GM19324 (cell line): Measurements from ENCODE around the gene MTHFSD.

Source experiments
- ATAC-seq: cut with Tn5 transposase; IDR thresholded peaks from one replicate; pipeline ENCODE4 v1.9.1; 2021; ENCODE audit warnings: mild to moderate bottlenecking, moderate library complexity; ENCODE audit not compliant: unreplicated experiment, low FRiP score

MTHFSD gene

DNA sequence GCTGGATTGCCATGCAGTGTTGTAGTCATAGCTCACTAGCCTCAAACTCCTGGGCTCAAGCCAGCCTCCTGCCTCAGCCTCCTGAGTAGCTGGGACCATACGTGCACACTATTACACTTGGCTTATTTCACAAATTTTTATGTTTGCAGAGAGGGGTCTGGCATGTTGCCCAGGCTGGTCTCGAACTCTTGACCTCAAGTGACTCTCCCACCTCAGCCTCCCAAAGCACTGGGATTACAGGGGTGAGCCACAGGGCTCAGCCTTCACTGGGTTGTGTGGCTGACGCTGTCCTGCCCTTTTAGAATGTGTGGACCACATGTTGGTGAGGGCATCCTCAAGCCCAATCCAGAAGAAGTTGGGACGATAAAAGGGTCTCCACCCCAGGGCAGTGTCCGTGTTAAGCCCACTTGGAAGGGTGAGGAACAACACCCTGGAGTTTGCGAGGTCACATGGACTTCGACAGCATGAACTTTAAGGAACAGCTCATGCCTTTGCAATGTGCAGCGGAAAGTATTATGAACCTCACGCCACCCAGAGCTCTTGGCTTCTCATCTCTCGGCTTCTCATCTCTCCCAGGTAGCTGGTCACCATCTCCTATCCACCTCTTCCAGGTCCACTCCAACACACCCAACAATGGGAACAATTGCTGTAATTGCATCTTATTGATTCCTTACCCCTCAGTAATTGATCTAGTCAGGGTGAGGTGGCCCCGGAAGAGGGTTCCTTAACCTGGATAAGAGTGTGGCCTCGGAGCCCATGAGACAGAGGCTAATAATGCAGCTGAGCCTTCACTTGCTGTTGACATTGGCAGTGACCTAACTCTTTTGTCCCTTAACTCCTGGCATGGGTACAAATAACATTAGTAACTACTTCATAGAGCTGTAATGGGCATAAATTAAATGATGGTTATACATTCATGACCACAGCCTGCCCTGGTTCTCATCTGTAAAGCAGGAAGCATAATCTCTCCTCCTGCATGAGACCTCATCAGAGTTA is 30.0 kb upstream of the MTHFSD start:
- ATAC-seq = no peak

DNA sequence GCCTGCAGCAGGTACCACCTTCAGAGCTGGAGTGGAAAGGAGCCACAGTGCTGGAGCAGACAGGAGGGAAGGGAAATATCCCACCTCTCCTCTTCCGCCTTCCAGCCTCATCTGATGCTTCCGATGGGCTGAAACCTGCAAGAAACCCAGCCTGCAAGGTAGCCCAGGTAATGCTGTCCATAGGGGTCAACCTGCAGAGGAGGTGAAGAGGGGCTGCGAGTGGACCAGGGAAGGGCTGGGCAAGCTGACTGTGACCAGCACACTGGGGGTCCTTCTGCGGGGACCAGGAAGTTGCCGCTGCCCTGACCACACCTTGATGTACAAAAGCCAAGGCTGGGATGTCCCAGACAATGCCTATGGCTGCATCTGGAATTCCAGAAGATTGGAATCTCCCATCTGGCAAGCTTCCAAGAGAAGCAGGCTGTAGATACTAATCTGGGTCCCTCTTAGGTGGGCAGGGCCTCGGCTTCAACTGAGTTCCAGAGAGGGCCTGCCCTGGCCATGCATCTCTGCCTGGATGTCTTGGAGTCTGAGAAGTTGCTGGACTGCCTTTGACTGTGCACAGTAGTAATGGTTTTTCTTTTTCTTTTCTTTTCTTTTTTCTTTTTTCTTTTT is 29.1 kb upstream of the MTHFSD start:
- ATAC-seq = no peak

DNA sequence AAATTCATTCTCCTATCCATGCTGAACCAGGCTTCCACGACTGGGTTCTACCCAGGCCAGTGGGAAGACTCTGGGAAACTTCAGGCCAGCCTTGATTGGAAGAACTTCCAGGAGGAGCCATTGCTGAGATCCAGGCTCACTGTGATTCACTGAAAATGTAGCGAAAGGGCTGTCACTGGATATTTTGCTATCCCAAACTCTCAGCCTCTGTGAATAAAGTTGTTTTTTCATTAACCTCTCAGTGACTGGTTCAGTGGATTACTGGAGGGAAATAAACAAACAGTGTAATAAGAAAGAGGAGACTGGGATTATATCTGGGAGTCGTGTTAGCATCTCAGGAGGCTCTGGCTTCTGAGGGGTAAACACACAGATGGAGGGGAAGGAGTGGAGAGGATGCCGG is 26.4 kb upstream of the MTHFSD start:
- no peak for ATAC-seq

DNA sequence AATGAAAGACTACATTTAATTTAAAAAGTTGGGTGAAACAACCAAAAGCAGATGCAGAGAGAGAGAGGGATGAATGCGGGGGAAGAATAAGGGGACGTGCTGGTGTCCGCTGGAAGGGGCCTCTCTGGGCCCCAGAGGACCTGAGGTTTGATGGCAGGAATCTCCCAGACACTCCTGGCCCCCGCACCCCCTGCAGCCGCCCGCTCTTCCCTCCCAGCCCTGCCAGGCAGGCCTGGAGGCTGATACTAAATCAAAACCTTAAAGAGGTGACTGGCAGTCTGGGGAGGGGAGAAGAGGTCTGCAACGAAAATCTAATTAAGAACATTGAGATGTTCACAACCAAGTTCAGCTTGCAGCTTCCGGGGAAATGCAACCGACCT is 25.7 kb upstream of the MTHFSD start:
- no peak for ATAC-seq

DNA sequence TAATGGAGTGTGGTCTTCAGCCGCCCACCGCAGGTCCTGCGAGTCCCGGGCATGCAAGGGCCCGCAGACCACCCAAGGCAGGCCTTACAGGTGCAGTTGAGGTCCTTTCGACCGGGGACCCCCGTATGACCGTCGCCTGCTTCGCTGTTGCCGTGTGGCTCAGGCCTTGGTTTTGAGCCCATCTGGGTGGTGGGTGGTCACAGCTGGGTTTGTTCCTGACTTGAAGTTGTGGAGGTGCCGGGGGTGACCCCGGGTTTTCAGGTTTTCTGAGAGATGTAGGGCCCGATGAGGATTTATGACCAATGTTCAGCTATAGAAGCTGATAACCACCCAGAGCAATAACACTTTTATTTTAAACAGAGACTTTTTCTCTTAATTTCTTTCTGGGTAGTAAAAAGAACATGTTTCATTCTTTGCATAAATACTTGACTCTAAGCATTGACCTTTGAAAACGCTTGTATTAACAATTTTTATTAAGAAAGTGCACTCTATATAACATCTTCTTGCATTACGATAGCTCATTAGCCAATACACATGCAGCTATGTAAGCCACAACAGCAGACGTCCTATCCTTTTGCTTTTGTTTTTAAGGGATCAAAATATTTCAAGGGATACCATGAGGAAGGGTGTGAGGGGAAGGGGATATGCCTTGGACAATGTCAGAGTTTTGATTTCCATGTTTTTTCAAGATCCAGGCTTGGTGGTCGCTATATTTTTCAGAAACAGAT is 25.2 kb upstream of the MTHFSD start:
- no peak for ATAC-seq

DNA sequence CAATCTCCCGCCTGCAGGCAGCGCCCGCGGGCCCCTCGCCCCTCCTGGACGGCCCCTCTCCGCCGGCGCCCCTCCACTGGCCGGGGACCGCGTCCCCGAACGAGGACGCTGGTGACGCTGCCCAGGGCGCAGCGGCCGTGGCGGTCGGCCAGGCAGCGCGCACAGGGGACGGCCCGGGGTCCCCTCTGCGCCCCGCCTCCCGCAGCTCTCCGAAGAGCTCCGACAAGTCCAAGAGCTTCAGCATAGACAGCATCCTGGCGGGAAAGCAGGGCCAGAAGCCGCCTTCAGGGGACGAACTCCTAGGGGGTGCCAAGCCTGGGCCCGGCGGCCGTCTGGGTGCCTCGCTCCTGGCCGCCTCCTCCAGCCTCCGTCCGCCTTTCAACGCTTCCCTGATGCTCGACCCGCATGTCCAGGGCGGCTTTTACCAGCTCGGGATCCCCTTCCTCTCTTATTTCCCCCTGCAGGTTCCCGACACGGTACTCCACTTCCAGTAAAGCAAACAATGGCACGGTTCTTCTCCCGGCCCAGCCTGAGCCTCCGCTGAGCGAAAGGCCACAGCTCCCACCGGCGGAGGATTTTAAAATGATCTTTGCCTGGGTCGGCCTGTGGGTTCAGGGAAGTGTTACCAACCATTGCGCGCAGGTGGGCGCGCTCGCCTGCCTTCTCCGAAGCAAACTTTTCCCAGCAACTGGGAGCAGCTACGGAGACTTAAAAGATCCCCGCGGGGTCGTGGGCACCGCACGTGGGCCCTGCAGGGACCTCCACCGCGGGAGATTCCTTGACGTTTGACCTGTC is 24.4 kb upstream of the MTHFSD start:
- no peak for ATAC-seq

DNA sequence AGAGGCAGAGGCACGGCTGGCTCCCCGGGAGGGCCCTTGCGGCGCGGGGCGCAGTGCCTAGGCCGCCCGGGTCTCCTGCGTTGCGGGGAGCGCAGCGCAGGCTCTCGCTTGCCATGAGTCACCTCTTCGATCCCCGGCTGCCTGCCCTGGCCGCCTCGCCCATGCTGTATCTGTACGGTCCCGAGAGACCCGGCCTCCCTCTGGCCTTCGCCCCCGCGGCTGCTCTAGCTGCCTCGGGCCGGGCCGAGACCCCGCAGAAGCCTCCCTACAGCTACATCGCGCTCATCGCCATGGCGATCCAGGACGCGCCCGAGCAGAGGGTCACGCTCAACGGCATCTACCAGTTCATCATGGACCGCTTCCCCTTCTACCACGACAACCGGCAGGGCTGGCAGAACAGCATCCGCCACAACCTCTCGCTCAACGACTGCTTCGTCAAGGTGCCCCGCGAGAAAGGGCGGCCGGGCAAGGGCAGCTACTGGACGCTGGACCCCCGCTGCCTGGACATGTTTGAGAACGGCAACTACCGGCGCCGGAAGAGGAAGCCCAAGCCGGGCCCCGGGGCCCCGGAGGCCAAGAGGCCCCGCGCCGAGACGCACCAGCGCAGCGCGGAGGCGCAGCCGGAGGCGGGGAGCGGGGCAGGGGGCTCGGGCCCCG is 23.7 kb upstream of the MTHFSD start:
- no peak for ATAC-seq

DNA sequence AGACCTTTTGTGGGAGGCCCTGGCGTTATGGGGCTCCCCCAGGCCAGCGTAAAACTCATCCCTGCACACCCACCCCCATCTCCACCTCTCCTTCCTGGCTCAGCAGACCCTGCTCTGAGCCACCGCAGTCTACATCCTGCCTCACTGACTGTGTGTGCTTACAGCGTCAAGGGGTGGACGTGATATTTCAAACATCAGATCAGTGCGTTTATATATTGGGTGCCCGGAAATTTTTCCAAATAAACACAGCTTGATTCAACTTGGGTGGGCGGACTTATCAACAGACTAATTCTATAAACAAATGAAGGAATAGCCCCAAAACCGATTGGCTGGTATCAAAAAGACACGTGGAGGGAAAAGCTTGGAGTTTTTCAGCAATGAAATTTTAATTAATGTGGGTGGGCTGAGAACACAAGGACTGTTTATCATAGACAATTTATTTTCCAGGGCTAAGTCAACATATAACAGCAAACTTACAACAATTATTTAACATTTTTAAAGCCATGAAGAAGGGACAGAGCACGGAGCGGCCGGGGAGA is 23.1 kb upstream of the MTHFSD start, which contains the start of gene FOXL1:
FOXL1 (plus strand) TSS at position 489 of the 539 bp plus-strand sequence. CDS start 175 bp downstream, outside the sequence.
- ATAC-seq = no peak

DNA sequence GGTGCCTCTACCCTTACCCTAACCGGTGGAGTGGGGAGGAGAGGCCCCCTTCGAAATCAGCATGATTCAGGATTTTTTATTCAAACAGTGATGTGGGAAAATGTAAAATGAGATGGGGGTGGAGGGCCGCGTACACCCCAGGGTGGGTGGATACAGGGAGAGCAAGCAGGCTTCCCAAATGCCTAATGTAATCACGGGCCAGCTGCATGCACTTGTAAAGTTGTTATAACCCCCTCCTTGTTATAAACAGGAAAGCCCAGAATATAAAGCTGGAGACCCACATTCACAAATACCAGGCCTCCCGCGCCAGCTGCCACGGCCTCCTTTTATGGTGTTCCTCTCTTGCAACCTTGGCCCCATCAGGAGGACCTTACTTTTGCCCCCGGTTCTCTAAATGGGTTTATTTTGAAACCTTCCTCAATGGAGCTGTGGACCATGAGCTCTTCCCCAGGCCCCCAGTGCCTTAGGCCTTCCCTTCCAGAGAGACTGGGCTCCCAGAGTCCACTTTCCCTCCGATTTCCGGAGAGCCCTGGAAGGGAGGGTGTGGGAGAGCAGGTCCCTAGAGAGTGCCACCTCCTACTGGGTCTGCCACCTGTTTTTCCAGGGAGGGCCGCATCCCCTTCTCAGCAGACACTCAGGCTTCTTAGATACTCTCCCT is 22.4 kb upstream of the MTHFSD start:
- ATAC-seq = no peak

DNA sequence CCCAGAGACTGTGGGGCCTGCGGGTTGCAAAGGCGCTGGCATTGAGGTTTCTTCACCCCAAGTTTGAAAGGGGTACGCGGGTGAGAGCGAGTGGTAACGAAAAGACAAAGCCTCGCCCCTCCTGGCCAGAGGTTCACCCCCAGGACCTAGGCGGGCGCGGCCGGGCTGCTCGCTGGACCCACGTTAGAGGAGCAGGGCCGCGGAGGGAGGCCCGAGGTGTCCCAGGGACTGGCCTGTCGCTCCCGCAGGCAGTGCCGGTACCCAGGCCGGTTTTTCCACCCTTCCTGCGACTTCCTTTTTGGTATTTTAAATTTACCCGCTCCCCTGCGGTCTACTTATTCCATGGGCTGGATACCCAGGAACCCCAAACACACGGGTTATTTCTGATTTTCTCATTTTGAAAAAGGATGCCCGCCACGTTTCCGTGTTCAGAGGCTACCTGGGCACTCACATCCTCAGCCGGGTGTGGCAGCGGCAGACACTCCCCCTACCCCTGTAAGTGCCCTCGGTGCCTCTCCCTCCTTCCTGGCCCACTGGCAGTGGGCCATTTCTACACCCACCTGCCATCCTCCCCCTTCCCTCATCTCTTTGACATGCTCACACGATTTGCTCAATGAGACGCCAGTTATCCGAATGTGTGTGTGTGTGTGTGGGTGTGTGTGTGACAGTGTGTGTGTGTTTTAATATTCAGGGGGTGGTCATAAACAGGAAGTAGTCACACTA is 21.7 kb upstream of the MTHFSD start:
- ATAC-seq = no peak

DNA sequence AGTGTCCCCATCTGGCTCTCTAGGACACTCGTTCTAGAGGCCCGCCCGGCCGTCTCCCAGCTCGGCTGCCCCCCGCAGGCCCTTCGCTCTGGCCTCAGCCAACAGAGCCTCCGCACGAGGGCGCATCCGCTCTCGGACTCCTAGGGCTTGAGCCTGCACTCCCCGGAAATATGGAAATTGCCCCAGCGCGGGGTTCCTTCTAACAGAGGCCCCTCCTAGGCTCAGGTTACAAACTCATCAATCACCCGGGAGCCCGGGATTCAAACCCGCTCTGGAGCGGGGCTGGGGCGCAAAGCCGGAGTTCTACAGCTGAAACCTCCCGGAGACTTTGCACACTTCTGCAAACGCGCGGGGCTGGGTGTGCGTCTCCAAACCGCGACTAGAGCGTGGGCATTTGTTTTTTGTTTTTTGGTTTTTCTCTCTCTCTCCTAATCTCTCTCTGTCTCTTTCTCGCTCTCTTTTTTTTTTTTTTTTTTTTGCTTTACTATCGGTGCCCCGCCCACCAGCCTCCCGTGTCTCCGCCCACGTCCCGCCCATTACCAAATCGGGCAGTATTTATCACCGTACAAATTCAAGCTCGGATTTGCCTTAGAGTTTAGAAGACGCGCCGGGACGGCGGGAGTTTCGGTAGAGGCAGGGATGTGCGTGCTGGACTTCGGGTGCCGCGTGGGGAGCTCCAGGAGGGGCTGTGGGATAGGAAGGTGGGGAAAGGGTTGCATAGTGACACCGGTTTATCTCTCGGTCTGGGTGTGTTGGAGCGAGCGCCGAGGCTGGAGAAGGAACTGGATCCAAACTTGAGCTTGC is 20.9 kb upstream of the MTHFSD start:
- no peak for ATAC-seq

DNA sequence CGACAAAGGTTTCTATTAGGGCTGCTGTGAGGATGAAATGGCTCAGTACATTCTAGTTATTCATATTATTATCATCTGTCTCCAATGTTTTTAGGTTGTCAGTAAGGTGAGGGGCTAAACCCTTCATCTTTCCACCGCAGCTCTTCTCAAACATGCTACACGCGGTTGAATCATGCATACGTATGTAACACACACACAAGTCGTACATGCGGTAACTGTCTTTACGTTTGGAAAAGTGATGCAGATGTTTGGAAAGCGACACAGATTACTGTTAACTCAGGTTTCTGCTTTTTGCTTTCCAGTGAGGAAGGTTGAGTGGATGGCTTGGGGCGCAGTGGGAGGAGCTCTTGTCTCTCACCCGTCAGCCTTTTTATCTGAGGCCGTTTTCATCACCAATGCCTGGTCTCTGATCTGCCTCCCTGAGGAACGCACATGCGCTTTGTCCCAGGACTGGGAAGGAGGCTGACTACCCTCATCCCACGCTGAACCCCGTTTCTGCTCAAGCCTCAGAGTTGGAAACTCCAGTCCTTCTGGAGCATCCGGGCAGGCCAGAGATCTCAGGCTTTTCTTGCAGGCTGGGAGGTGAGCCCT is 20.2 kb upstream of the MTHFSD start:
- ATAC-seq = no peak

DNA sequence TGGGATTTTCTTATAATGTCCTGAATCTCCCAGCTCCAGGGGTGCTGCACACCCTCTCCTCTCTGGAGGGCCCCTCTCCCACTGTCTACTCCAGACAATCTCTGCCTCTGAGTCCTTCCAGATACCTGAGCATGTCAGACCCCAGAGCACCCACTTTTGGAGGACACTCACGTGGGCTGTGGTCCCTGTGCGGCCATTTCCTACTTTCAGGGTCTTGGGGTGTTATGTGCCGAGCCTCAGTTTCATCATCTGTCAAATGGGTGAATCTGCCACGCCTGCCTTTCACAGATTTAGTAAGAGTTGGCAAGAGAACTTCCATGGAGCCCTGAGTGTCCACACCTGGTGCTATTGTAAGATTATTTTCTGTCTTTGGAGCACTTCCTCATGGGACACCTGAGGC is 19.6 kb upstream of the MTHFSD start:
- ATAC-seq = no peak

DNA sequence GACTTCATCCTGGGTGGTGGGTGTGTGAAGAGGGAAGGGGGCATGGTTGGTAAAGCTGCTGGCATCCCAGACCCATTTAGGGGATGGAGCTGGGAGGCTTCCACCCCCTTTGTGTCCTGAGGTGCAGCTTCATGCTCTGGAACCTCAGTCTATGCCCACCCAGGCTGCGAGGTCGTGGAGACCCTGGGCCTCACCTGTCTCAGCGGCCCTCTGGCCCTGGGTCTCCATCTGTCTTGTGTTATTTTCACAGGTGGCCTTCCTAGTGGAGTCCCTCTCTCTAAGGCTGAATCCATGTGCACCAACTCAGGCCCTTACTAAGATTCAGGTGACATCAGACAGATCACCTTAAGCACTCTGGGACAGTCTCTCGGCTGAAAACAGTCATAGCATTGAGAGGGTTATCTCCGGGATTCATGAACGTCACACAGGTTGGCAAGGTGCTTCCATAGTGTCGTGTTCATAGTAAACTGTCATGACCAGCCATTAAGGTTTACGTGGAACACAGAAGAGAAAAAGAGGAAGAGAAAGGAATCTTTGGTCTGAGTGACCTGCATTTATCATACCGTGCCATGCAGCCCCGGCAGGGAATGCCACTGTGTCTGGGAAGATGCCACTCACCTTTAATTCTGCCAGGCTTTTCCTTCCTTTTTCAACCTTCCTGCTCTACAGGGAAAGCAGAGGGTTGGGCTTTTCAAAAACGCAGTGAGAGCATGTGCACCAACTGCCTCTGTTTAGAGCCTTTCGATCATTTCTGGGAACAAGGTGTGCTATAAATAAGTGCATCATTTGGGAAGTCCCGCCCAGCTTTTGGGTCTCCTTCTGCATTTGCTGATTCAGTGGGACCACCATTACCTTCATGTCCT is 18.8 kb upstream of the MTHFSD start:
- ATAC-seq = no peak

DNA sequence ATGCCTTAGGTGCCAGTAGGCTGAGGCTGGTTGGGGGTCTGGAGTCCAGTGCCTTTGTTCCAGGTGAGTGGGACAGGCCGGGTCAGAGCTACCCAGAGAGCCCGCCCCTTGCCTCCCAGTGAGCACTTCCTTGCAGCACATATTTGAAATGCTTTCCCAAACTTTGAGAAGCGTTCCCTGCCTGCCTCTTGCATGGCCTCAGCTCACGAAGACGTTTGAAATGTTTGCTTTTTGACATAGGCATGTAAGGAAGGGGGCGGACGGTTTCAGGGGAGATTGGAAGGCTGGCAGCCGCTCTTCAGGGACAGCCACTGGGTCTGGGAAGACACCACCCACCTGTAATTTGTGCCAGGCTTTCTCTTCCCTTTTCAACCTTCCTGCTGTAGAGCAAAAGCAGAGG is 18.2 kb upstream of the MTHFSD start:
- ATAC-seq = no peak

DNA sequence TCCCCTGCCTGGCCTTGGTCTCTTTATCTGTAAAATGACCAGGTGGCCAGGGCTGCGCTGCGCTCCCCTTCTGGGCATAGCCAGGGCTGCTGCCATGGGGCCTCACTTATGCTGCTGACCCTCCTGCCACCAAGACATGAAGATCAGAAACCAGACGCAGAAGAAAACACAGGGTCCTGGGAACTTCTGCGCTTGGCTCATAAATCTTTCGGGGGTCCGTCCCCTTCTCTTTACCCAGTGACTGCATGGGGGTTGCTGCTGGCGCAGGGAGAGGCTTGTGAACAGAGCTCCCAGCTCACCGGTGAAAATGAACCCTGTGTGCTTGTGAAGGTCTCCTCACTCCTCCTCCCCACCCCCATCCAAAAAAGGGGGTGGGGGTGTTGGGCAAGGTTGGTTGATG is 17.6 kb upstream of the MTHFSD start:
- ATAC-seq = no peak
